GM18511 (cell line): ENCODE data around the gene MYEOV.

Experiments used
- ATAC-seq: cut with Tn5 transposase; IDR thresholded peaks from one replicate; pipeline ENCODE4 v1.9.1; 2021; ENCODE audit warnings: mild to moderate bottlenecking, moderate library complexity; ENCODE audit not compliant: unreplicated experiment

Gene MYEOV

GRCh38 chr11:69293819-69294505 is at the start of gene MYEOV:
Gene MYEOV, plus strand, starts transcription at chr11:69294155. Its CDS starts 1,200 bp downstream, at chr11:69295355.
- no peak for ATAC-seq

DNA sequence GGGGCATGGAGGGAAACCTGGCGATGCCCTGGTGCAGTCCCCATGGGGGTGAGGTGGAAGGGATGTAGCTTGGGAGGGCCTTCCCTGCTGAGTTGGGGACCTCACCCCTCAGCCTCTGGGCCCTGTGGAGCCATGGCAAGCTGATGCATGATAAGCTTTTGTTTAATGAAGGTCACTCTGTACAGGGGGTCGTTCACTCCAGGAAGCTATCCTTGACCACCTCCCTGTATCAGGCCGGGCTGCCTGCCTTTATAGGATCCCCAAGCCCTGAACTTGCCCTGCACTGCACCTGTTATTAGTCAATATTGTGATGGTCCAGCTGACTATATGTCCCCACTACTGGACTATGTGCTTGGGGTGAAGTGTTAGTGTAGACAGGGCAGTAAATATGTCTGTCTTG is 49.7 kb upstream of the MYEOV start:
- ATAC-seq, result no peak

DNA sequence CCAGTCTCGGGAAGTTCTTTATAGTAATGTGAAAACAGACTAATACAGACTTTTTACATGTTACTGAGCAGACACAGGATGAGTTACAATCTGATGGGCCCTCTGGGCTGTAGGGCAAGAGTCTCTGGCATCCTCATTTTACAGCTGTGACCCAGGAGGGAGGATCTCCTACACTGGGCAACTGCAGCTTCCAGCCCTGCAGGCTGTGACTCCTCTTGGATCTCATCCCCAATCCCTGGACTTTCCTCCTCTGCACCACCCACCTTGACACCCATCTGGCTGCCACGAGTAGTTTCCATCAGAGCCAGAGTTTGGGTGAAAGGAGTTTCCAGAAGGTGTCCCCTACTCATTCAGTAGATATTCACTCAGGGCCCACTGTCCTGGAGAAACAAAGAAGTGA is 48.9 kb upstream of the MYEOV start:
- no peak for ATAC-seq

GRCh38 chr11:69245491-69246345 is 48.2 kb upstream of the MYEOV start:
- ATAC-seq, result no peak

- ATAC-seq, result no peak
Observed at GRCh38 chr11:69249311-69250185, 44.4 kb upstream of the MYEOV start.

- ATAC-seq, result no peak
Observed at GRCh38 chr11:69250186-69251056, 43.5 kb upstream of the MYEOV start.

- ATAC-seq, result no peak
Observed at GRCh38 chr11:69251057-69251393, 42.9 kb upstream of the MYEOV start.

DNA sequence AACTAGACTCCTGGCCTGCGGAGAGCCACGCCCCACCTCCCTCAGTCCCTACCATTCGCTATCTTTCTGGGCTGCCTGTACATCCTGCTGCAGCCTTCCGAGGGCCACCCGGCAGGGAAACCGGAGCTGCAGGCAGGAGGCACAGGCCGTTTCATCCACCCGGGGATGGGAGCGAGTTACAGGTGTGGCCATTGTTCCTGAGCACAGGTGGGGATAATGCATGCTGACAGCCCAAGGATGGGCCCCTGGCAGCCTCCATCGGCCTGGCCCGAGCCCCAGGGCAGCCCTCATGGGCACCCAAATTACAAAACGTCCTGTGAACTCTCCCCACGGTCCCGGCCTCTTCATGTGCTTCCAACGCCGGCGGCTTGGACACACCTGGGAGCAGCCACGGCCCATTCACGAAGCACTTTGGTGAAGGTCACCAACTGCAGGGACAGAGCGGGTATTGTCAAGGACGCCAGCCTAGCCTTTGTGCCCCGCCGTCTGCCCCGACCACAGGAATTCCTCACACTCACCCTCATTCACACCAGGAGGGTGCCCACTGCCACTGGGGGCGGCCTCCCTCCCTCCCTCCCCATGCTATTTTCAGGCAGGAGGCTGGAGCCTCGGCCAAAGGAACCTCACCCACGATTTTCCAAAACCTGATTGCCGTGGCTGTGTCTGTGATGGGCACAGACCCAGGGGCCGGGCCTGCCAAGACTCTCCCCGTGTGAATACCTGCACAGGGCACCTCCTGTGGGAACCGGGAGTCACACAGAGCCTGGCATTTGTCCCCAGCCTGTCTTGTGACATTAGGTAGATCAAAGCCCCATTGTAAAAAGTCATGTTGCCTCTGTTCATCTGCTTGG is 42.1 kb upstream of the MYEOV start:
- no peak for ATAC-seq

DNA sequence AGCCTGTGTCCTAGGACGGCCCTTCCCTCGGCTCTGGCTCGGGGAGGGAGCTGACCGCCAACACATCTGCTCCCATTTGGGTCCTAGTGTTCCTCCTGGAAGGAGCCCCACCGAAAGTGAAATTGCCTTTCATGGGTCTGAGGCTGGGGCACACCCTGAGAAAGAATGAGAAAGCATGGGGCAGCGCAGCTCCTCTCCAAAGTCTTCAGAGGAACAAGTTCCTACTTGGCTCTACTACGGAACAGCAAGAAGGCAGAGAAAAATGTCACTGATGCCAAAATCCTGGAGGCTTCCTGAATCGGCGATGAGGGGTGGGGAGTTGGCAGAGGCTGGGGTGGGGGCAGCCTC is 41.5 kb upstream of the MYEOV start:
- no peak for ATAC-seq

DNA sequence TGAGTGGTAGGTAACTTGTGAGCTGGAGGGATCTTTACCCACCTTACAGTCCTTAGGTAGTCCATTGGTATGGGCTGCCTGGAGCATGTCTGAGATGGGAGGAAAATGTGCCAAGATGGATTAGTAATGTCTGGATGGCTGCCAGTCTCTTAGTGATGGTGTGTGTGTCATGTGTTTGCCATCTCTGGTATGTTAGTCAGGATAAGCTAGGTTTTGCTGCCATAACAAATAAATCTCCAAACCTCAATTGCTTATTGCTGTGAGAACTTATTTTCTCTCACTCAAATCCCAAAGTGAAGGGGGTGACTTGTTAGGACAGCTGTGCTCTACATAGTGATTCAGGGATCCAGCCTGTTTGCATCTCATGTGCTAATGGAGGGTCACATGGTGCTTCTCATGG is 40.9 kb upstream of the MYEOV start:
- no peak for ATAC-seq

- ATAC-seq, result no peak
Observed at GRCh38 chr11:69257134-69257533, 36.8 kb upstream of the MYEOV start.

DNA sequence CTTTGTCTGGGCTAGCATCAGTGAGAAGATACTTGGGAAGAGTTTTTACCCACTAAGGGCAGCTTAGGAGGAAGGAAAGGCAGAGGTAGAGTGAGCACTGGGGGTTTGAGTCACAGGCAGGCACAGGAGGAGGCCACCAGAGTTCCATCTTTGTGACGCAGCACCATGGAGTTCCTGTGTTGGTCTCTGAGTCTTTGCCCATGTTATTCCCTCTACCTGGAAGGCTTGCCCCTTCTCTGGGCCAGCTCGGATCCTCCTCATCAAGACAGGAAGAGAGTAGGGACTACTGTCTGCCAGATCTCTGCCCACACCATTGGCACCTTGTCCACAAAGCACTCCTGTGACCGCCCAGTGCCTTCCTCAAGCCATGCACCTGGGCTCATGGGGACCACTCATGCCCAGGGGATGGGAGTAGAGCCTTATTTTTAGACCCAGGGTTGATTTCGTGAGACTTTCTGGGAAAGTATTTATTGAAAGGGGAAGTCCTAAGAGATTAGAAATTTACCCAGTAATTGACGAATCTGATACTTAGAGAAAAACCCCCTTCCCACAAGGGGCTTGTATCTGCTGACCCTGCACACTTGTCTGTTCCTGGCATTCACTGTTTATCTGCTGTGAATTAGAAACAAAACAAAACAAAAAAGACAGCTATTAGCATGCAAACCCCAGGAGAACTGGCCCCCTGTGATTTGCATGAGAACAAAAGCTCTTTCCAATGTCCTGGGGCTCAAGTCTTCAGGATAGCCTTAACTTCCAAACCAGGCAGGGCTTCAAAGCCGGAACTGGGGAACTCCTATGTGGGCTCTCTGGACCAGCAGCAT is 35.9 kb upstream of the MYEOV start:
- no peak for ATAC-seq

GRCh38 chr11:69259096-69259495 is 34.9 kb upstream of the MYEOV start:
- no peak for ATAC-seq

DNA sequence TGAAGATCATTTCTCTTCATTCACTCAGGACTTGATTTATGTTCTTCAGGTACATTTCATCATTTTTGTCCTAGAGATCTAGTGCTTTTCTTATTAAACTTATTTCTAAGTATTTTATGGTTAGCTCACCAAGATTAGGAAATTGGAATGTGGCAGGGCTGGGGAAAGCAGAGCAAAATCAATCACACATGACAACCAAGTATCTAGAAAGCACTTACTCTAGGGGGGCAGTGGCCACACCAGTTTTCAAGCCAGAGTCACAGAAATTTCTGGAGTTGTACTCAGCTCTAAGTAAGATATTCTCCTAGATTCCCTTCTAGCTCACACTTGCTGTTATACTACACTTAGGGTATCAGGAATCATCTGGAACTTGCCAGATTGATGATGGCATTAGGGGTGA is 33.3 kb upstream of the MYEOV start:
- no peak for ATAC-seq

GRCh38 chr11:69261116-69261515 is 32.8 kb upstream of the MYEOV start:
- ATAC-seq, result no peak

DNA sequence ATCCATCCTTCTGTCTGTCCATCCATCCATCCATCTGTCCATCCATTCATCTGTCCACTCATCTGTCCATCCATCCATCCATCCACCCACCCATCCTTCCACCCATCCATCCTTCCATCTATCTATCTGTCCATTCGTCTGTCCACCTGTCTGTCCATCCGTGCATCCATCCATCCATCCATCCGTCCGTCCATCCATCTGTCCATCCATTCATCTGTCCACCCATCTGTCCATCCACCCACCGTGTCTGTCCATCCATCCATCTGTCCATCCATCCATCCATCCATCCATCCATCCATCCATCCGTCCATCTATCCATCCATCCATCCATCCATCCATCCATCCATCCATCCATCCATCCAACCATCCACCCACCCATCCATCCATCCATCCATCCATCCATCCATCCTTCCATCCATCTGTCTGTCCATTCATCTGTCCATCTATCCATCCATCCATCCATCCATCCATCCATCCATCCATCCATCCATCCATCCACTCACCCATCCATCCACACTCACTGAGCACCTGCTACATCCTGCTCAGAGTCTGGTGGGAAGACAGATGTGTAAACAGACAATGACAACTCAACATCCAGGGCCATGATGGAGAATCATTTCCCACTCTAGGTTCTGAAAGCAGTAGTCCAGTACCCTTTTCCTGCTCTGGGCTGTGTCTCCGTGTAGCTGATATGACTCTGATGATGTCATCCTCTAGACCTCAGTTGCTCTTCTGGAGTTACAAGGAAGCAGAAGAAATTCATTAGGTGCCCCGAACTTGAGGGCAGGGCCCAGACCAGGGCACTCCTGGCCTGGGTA is 30.8 kb upstream of the MYEOV start:
- ATAC-seq, result no peak

DNA sequence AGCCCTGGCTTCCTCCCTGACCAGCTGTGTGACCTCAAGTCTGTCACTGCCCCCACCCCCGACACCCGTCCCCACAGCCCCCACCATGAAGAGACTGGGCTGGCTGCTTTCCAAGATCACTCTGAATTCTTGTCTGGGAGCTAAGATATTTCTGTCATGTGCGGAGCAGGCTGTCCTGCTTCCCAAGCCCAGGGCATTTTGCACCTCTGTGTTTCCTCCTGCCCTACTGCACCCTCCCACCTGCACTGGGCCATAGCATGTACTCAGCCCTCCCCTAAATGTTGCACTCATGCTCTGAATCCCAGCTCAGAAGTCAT is 30.3 kb upstream of the MYEOV start:
- no peak for ATAC-seq

- no peak for ATAC-seq
Observed at GRCh38 chr11:69264486-69264885, 29.5 kb upstream of the MYEOV start.
